ENCODE measurements around the gene RIPOR3.

The RIPOR3 gene, protein sequence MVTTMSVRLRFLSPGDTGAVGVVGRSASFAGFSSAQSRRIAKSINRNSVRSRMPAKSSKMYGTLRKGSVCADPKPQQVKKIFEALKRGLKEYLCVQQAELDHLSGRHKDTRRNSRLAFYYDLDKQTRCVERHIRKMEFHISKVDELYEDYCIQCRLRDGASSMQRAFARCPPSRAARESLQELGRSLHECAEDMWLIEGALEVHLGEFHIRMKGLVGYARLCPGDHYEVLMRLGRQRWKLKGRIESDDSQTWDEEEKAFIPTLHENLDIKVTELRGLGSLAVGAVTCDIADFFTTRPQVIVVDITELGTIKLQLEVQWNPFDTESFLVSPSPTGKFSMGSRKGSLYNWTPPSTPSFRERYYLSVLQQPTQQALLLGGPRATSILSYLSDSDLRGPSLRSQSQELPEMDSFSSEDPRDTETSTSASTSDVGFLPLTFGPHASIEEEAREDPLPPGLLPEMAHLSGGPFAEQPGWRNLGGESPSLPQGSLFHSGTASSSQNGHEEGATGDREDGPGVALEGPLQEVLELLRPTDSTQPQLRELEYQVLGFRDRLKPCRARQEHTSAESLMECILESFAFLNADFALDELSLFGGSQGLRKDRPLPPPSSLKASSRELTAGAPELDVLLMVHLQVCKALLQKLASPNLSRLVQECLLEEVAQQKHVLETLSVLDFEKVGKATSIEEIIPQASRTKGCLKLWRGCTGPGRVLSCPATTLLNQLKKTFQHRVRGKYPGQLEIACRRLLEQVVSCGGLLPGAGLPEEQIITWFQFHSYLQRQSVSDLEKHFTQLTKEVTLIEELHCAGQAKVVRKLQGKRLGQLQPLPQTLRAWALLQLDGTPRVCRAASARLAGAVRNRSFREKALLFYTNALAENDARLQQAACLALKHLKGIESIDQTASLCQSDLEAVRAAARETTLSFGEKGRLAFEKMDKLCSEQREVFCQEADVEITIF

DNA sequence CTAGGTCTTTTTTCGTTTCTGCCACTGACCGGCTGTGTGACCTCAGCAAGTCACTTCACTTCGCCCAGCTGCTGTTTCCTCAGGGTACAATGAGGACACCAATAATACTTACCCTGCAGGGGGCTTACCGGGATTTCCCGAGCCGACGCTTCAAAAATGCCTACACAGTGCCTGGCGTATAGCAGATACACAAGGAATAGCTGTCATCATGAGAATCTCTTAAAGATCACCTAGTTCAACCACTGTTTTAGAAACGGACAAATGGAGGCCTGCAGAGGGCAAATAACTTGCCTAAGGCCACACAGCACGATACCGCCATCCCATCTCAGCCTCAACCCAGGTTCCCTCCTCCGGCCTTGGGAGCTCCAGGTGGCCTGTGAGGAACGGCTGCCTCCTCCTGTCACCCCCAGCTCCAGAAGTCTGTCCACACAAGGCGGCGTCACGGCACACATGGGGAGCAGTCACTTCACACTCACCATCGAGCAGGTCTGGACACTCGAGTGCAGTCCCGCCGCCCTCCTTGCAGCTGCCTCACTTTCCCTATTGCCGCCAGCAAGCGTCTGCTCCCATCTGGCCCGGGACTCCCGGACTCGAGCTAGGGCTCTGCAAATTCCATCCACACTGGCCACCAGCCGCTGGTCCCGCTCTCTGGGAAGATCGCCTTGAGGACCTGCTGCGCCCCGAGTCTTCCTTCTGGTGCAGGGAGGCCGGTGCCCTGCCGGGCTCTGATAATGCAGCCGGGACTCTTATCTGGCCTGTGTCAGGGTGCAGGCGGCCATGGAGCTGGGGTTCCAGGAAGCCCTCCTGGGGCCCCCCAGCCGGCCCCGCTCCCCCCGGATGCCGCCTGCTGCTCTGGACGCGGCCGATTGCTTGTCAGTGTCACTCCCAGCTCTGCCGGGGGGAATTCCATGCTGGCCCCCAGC is at the start of gene RIPOR3:
Gene RIPOR3, minus strand, starts transcription at position 893 of the 923 bp plus-strand sequence. Its CDS starts 414 bp downstream, at position 479.
- DNase-seq (ENCODE audit: low read depth in 2 of 2): no peak

DNA sequence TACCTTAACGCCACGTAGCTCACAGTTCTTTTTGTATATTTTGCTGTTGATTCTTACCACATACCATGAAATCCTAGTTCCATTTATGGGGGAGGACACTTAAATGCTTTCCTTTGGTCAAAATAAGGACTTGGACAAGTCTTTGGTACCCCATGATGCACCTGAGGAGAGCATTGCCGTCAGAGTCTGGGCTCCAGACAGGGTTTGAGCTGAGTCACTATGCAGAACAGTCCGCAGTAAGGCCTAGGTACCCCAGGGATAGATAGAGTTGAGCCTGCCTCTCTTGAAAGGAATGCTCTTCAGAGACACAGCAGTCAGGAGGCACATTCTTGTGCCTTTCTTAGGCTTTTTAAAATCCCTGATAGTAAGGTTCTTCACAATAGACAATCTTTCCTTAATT is 46.0 kb upstream of the RIPOR3 start:
- no peak for DNase-seq (ENCODE audit: low read depth in 2 of 2)

- DNase-seq (ENCODE audit: low read depth in 2 of 2): no peak
Measured at GRCh38 chr20:50735813-50736212, 44.5 kb upstream of the RIPOR3 start.

- DNase-seq (ENCODE audit: low read depth in 2 of 2): no peak
Measured at GRCh38 chr20:50734730-50735679, 43.7 kb upstream of the RIPOR3 start.

GRCh38 chr20:50733644-50734349 is 42.5 kb upstream of the RIPOR3 start:
- DNase-seq (ENCODE audit: low read depth in 2 of 2): no peak

DNA sequence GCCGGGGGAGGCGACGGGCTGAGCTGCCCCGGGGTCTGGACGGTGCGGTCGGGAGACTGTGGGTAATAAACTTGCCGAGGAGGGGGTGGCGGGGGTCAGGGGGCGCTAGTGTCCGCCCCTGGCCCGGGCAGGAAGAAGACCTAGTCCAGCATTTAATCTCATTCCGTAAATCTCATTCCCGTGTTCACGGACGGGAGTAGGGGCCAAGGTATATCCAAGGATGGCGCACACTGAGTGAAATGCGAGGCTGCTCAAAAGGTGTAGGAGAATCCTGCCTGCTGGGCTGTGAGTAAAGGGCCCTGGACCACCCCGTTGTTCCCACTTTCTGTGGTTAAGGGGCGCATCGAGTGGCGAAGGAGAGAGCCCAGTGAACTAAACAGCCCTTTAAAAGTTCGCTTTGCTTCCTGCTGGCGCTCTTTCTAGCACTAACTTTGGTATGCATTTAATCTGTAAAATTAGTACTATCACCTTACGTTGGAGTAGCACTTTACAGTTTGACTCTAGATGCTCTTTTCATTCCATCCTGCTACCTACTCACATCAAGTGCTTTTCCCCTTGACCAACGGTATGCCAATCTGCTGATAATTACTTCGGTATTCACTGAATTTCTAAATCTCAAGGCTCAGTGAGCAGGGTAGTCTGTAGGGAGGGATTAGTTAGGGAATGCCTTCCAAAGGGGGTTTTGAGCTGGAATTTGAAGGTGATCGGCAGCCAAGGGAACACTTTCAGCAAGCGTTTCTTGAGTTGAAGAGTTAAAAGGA is 40.8 kb upstream of the RIPOR3 start:
- no peak for DNase-seq (ENCODE audit: low read depth in 2 of 2)

- peak; percentile 100 for DNase-seq (ENCODE audit: low read depth in 2 of 2)
Measured at GRCh38 chr20:50731055-50731929, 40.0 kb upstream of the RIPOR3 start, which contains the start of gene PARD6B. Gene PARD6B, plus strand, starts transcription at chr20:50731580. Its CDS starts 207 bp downstream, at chr20:50731787.

GRCh38 chr20:50730765-50731054 is 39.4 kb upstream of the RIPOR3 start:
- DNase-seq (ENCODE audit: low read depth in 2 of 2): no peak

GRCh38 chr20:50729901-50730764 is 38.8 kb upstream of the RIPOR3 start:
- DNase-seq (ENCODE audit: low read depth in 2 of 2): no peak

GRCh38 chr20:50728981-50729874 is 37.9 kb upstream of the RIPOR3 start:
- no peak for DNase-seq (ENCODE audit: low read depth in 2 of 2)

DNA sequence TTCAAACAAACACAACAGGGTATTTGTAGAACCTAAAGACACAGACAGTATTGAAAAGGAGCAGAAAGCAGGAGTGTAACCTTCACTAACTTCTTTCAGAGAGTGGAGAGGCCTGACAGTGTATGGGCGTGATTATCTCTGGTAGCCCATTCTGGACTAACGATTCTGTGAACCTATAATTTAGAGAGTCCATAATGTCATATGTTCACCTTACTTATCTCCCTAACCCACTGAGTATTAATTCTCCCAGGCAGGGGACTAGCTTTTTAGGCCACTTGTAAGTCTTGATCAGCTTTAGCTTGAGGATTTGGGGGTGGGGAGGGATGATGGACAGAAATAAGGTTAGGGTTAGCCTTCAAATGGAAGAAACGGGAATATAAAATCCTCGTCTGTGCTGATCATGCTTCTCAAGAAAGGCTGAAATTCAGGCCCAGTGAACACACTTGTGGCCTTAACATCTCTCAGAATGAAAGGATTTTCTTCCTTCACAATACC is 37.2 kb upstream of the RIPOR3 start:
- no peak for DNase-seq (ENCODE audit: low read depth in 2 of 2)

- DNase-seq (ENCODE audit: low read depth in 2 of 2): no peak
Measured at GRCh38 chr20:50727792-50728485, 36.6 kb upstream of the RIPOR3 start.

DNA sequence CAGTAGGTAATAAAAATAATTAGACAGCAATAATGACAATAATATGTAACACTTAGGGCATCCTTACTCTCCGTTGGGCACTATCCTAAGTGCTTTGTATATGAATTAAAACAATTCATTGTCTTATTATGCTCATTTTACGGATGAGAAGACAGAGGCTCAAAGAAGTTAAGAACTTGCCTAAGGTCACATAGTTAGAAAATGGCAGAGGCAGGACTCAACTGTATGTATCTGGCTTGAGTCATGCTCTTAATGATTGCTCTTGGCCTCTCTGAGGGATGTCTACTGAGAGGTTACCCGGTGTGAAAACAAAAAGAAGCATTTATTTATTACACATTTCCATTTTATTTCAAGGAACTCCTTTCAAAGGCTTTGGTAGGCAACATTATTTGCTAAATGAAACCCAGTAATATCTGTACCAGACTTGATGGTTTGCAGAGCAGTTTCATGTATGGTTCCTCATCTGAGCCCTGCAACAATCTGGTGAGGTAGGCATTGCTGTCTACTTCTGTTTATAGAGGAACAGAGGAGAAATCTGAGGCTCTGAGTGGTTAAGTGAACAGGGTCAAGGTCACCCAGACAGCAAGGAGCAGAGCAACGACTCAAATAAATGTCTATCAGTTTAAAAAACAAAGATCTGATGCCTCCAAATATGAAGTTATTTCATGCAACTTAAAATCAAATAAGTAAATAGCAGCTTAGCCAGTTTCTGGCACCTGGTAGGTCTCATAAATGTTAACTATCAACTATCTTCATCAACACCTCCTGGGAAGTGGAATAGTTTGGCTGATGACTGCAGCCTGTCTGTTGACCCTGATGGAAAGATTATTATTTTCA is 35.8 kb upstream of the RIPOR3 start:
- no peak for DNase-seq (ENCODE audit: low read depth in 2 of 2)

GRCh38 chr20:50725724-50726005 is 34.3 kb upstream of the RIPOR3 start:
- DNase-seq (ENCODE audit: low read depth in 2 of 2): no peak
